SU-DHL-6 (cell line): ENCODE data around the gene GDF7.

Source experiments
- H2AFZ ChIP-seq: fragments of 200-600 bp; sonication (generic); 2 replicates; pipeline ENCODE4 v1.6.1; 2014; ENCODE audit warnings: low read depth, mild to moderate bottlenecking, moderate library complexity, mixed read lengths, antibody characterized with exemption, low read length; ENCODE audit not compliant: severe bottlenecking
- H3F3A ChIP-seq: fragments of 200-600 bp; shearing (Covaris generic); 2 replicates; pipeline ENCODE4 v1.6.0; 2016; ENCODE audit warnings: antibody characterized with exemption, mild to moderate bottlenecking; ENCODE audit not compliant: insufficient read depth
- H3K27ac ChIP-seq: fragments of 200-600 bp; sonication (generic); 2 replicates; pipeline ENCODE4 v1.5.1; 2016; ENCODE audit warnings: low read depth, mild to moderate bottlenecking, low read length, moderate library complexity, mixed read lengths
- H3K27me3 ChIP-seq: fragments of 200-600 bp; sonication (generic), shearing (Covaris generic); 2 replicates; pipeline ENCODE4 v1.6.0; 2014; ENCODE audit warnings: mild to moderate bottlenecking, low read length
- H3K36me3 ChIP-seq: fragments of 200-600 bp; sonication (generic); 2 replicates; pipeline ENCODE4 v1.6.1; 2014; ENCODE audit warnings: mild to moderate bottlenecking, low read length, mixed read lengths
- H3K4me2 ChIP-seq: fragments of 300-600, 200-600 bp; shearing (Covaris generic), sonication (generic); 2 replicates; pipeline ENCODE4 v1.6.0; 2014; ENCODE audit warnings: low read length, low read depth, mild to moderate bottlenecking; ENCODE audit not compliant: poor library complexity, severe bottlenecking
- H3K4me3 ChIP-seq: fragments of 200-600 bp; sonication (generic); 2 replicates; pipeline ENCODE4 v1.5.1; 2014; ENCODE audit warnings: antibody characterized with exemption, low read length, mild to moderate bottlenecking, mixed read lengths; ENCODE audit not compliant: insufficient read depth, poor library complexity, severe bottlenecking
- H3K79me2 ChIP-seq: fragments of 200-600 bp; sonication (generic); 2 replicates; pipeline ENCODE4 v1.6.1; 2014; ENCODE audit warnings: mild to moderate bottlenecking, low read length, moderate library complexity; ENCODE audit not compliant: insufficient read depth
- H3K9ac ChIP-seq: fragments of 200-600 bp; sonication (generic); 2 replicates; pipeline ENCODE4 v1.7.0; 2014; ENCODE audit warnings: mild to moderate bottlenecking, low read length
- H3K9me2 ChIP-seq: fragments of 200-600 bp; sonication (generic); replicated peaks from 2 replicates; pipeline ENCODE4 v1.6.1; 2014; ENCODE audit warnings: low read length; ENCODE audit not compliant: insufficient read depth
- H3K9me3 ChIP-seq: fragments of 200-600 bp; sonication (generic); 2 replicates; pipeline ENCODE4 v1.6.1; 2014; ENCODE audit warnings: low read length, mixed read lengths; ENCODE audit not compliant: insufficient read depth
- H4K20me1 ChIP-seq: fragments of 200-600 bp; sonication (generic); 2 replicates; pipeline ENCODE4 v1.6.1; 2014; ENCODE audit warnings: low read depth, mild to moderate bottlenecking, antibody characterized with exemption, low read length, moderate library complexity, mixed read lengths
- EZH2phosphoT487 ChIP-seq: fragments of 200-600 bp; sonication (generic), shearing (Covaris generic); conservative IDR thresholded peaks from 2 replicates; pipeline ENCODE4 v1.6.1; 2018; ENCODE audit warnings: mild to moderate bottlenecking, antibody characterized with exemption, low read length, moderate library complexity, mixed read lengths
- TF ChIP-seq, protein P1 (sequence below): fragments of 200-600 bp; sonication (generic); IDR thresholded peaks from one replicate; pipeline ENCODE4 v1.5.1; 2017; ENCODE audit warnings: antibody characterized with exemption, mild to moderate bottlenecking, low read length, moderate library complexity; ENCODE audit not compliant: insufficient read depth, poor library complexity, severe bottlenecking

GDF7 gene

DNA sequence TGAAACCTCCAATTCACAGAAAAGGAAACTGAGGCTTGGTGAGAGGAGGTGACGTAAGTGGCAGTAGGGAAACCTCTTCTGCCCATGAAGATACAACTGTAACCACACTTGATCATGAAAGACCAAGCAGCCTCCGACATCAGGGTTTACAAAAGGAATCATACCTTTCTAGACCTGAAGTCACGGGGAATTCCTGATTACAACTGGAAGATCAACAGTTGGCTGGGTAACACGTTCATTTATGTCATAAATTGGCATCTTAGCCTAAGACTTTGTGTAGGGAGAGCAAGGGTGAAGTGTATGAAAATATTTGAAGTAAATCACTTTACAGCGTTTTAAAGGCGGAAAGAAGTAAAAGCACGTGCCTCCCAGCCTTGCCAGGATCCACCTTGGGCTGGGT is 17.0 kb upstream of the GDF7 start:
- no peak for TF ChIP-seq EZH2phosphoT487
- TF ChIP-seq, protein P1, sequence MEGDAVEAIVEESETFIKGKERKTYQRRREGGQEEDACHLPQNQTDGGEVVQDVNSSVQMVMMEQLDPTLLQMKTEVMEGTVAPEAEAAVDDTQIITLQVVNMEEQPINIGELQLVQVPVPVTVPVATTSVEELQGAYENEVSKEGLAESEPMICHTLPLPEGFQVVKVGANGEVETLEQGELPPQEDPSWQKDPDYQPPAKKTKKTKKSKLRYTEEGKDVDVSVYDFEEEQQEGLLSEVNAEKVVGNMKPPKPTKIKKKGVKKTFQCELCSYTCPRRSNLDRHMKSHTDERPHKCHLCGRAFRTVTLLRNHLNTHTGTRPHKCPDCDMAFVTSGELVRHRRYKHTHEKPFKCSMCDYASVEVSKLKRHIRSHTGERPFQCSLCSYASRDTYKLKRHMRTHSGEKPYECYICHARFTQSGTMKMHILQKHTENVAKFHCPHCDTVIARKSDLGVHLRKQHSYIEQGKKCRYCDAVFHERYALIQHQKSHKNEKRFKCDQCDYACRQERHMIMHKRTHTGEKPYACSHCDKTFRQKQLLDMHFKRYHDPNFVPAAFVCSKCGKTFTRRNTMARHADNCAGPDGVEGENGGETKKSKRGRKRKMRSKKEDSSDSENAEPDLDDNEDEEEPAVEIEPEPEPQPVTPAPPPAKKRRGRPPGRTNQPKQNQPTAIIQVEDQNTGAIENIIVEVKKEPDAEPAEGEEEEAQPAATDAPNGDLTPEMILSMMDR, result no peak
- Histone ChIP-seq H3K79me2 (no peaks in the 10 kb centered on the region), H3K36me3 (no peaks in the 10 kb centered on the region), H3K9ac (peak overlapping the region; percentile 79), H3K27me3 (no peaks in the 10 kb centered on the region), H3K27ac (no peak overlapping the region), H3K9me2 (no peaks in the 10 kb centered on the region), H4K20me1 (no peaks in the 10 kb centered on the region), H3K9me3 (no peaks in the 10 kb centered on the region), H3K4me3 (peak overlapping the region; percentile 94), H3F3A (no peaks in the 10 kb centered on the region), H2AFZ (no peak overlapping the region), H3K4me2 (peak overlapping the region; percentile 93)

DNA sequence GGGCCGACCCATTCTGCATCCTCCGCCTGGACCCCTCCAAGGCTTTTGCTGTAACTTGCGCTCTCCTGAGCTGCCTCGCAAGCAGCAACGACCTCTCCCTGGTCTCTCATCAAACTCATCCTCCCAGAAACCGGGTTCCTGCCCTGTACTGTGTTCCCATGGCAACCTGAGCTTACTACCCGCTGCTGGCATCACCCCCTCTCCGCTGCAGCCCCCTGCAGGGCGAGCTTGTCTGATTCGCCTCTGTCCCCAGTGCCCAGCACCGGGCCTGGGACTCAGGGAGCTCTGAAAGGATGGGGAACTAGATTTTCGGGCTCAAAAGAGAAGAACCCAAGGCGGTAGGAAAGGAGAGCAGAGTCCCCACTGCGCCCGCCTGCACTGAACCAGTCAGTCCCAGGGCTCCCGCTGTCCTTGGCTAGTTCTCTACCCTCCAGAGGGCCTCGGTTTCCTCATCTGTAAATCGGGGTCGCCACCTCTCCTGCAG is 16.5 kb upstream of the GDF7 start:
- no peak overlapping the region for H3K27ac ChIP-seq

DNA sequence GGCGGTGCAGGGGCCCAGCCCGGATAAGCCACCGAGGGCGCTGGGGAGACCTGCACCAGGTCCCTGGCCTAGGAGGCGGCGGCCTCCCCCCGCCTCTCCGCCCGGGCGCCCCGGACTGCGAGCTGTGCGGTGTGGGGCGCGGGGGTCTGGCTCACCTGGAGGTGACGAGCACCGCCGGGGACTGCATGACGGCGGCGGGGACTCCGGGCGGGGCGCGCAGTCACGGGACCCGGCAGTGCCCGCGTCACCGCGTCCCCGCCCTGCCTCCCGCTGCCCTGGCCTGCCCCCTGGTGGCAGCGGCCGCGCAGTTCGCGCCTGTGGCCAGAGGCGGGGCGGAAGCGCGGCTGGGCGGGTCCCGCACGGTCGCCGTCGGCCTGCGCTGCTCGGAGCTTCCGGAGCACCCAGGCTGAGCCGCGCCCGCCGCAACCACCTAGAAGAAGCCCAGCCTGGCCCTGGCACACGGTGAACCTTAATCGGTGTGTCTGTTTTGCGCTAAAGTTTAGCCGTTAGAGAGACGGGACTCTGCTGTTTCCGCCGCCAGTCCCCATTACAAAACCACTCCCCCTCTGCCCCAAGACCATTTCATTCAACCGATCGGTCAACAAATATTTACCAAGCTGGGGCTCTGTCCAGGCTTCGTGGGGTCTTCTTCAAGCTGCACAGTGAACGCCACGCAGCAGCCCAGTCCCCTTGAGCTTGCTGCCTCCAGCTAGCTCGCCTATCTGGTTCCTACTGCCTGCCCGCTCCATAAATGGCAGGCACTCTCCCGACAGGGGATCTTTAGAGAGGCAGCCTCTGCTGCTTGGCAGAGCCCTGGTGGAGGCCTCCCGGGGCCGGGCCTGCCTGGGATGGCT is 15.8 kb upstream of the GDF7 start, which contains the start of gene HS1BP3:
TSS of gene HS1BP3 (minus strand) at position 222 of the 854 bp plus-strand sequence. CDS start at position 187, 35 bp downstream.
- Histone ChIP-seq H3K27me3 (no peaks in the 10 kb centered on the region), H3F3A (no peaks in the 10 kb centered on the region), H3K4me3 (peak within 1 kb of the TSS; percentile 94), H3K9ac (peak within 1 kb of the TSS; percentile 79), H3K4me2 (peak within 1 kb of the TSS; percentile 93), H4K20me1 (no peaks in the 10 kb centered on the region), H3K79me2 (no peaks in the 10 kb centered on the region), H3K9me2 (no peaks in the 10 kb centered on the region), H3K27ac (no peak within 1 kb of the TSS; the same call in 1 of the 2 replicates), H3K36me3 (no peaks in the 10 kb centered on the region), H2AFZ (peak within 1 kb of the TSS; percentile 97), H3K9me3 (no peaks in the 10 kb centered on the region)
- TF ChIP-seq, protein P1, result peak; percentile 53
- TF ChIP-seq EZH2phosphoT487, result no peak

More for the DNA sequence above, 16.5 kb upstream of the GDF7 start:
- Histone ChIP-seq H3K36me3 (no peaks in the 10 kb centered on the region), H3K79me2 (no peaks in the 10 kb centered on the region), H4K20me1 (no peaks in the 10 kb centered on the region), H2AFZ (peak overlapping the region; percentile 97), H3K9me3 (no peaks in the 10 kb centered on the region), H3K9ac (peak overlapping the region; percentile 79), H3K4me3 (peak overlapping the region; percentile 94), H3K27me3 (no peaks in the 10 kb centered on the region), H3K4me2 (peak overlapping the region; percentile 93), H3F3A (no peaks in the 10 kb centered on the region), H3K9me2 (no peaks in the 10 kb centered on the region)
- TF ChIP-seq, protein P1, result no peak
- no peak for TF ChIP-seq EZH2phosphoT487
